Thyroid gland (tissue), 4 donors: ENCODE results near the gene PORCN.

ENCODE experiments used
- POLR2A ChIP-seq, 2 donors: fragments of 450-650 bp; IDR thresholded peaks; one replicate each; pipeline ENCODE4 v1.6.1; 2017; ENCODE audit warnings: antibody characterized with exemption in 2 of 2, mild to moderate bottlenecking in 2 of 2, moderate library complexity in 1 of 2
- TF ChIP-seq, protein P1 (sequence below), 6 experiments: fragments of 200-600 bp in 3 of 6; fragments of 450-650 bp in 3 of 6; sonication (generic) in 3 of 6; IDR thresholded peaks; one replicate each; pipeline ENCODE4 v1.5.1; 2016 to 2019; ENCODE audit warnings: antibody characterized with exemption in 6 of 6, mild to moderate bottlenecking in 2 of 6, inconsistent platforms in 1 of 6, moderate library complexity in 1 of 6

- TF ChIP-seq, protein P1, sequence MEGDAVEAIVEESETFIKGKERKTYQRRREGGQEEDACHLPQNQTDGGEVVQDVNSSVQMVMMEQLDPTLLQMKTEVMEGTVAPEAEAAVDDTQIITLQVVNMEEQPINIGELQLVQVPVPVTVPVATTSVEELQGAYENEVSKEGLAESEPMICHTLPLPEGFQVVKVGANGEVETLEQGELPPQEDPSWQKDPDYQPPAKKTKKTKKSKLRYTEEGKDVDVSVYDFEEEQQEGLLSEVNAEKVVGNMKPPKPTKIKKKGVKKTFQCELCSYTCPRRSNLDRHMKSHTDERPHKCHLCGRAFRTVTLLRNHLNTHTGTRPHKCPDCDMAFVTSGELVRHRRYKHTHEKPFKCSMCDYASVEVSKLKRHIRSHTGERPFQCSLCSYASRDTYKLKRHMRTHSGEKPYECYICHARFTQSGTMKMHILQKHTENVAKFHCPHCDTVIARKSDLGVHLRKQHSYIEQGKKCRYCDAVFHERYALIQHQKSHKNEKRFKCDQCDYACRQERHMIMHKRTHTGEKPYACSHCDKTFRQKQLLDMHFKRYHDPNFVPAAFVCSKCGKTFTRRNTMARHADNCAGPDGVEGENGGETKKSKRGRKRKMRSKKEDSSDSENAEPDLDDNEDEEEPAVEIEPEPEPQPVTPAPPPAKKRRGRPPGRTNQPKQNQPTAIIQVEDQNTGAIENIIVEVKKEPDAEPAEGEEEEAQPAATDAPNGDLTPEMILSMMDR (IDR thresholded peaks at IDR 0.05) = no peak
- TF ChIP-seq POLR2A (IDR thresholded peaks at IDR 0.05) = no peak
Observed at GRCh38 chrX:48560681-48561080, 51.9 kb downstream of the PORCN start.
